Activated CD4-positive, alpha-beta memory T cell treated with anti-CD3 and anti-CD28 coated beads for 36 hours (primary cell): Measurements from ENCODE around the gene EPHB1. TPM values are rescaled to one million over a fixed set of nuclear protein-coding genes. Genes with fewer than 3 reads are reported as not detected.

Experiments
- CTCF ChIA-PET: fragments of 350-600 bp; sonication (Branson Sonifier 250); formaldehyde crosslinking; loops from one replicate; lab custom pipeline; 2021; ENCODE audit warnings: antibody characterized with exemption, inconsistent platforms; lab: Charles Lee
- POLR2A ChIA-PET: fragments of 350-600 bp; sonication (Branson Sonifier 250); formaldehyde crosslinking; loops from one replicate; lab custom pipeline; 2021; ENCODE audit warnings: antibody characterized with exemption; lab: Charles Lee
- DNase-seq: peaks from one replicate; pipeline ENCODE4 v3.0.0-alpha.2; 2020
- H3K27ac Mint-ChIP-seq: one replicate; pipeline ENCODE4 v1.8.0; 2021; ENCODE audit warnings: mixed read lengths
- H3K27me3 Mint-ChIP-seq: one replicate; pipeline ENCODE4 v1.8.0; 2021; ENCODE audit warnings: mixed read lengths
- H3K36me3 Mint-ChIP-seq: one replicate; pipeline ENCODE4 v1.8.0; 2021; ENCODE audit warnings: mixed read lengths
- H3K4me1 Mint-ChIP-seq: one replicate; pipeline ENCODE4 v1.8.0; 2021; ENCODE audit warnings: low read depth, mixed read lengths
- H3K4me3 Mint-ChIP-seq: one replicate; pipeline ENCODE4 v1.8.0; 2021; ENCODE audit warnings: mild to moderate bottlenecking, mixed read lengths
- H3K9me3 Mint-ChIP-seq: one replicate; pipeline ENCODE4 v1.8.0; 2021; ENCODE audit warnings: mixed read lengths
- intact Hi-C: fragments of 100-400 bp; cut with micrococcal nuclease; formaldehyde crosslinking; loops from one replicate; pipeline ENCODE4 v1.15.1; 2023
- total RNA-seq, 2 experiments: library from RNA; stranded (reverse); gene quantifications; one replicate each; pipeline ENCODE4 v1.2.3, GENCODE V29; 2021

Gene EPHB1
- total RNA-seq, 2 experiments from 2014 or later = 1.3 TPM

GRCh38 chr3:134836921-134837320, 41.9 kb downstream of the EPHB1 start:
- Mint-ChIP-seq H3K9me3 (peaks cover 6% of the 10 kb centered on the region), H3K27ac (no peak overlapping the region), H3K27me3 (peaks cover 2% of the 10 kb centered on the region), H3K4me3 (no peak overlapping the region), H3K36me3 (no peaks in the 10 kb centered on the region), H3K4me1 (no peaks in the 10 kb centered on the region)
- CTCF ChIA-PET = interaction anchor here (1.0 to 2.1 kb wide), 2 partner anchors 40 to 42 kb away, joined by 3 to 10 read pairs; partner anchors contain the start of gene EPHB1
- DNase-seq = no peak
- intact Hi-C loops = no loop called here
- POLR2A ChIA-PET = no interaction called here

DNA sequence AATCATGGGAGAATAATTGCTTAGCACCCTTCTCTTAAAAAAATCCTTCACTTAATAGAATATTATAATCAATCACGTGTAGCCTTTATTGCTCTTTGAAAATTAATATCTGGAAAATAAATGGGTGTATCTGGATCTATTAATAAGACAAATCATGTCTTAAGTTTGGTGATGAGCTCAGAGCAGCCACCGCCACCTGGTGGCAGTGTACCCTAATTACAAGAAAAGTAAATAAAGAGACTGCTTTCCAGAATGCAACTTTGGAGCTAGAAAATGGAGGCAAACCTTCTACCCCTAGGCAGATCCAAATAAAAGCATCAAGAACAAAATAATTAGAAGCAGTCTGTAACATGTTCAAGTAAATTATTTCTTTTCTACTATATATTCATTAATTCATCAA, 43.5 kb downstream of the EPHB1 start:
- no peak overlapping the region for H3K27ac Mint-ChIP-seq

DNA sequence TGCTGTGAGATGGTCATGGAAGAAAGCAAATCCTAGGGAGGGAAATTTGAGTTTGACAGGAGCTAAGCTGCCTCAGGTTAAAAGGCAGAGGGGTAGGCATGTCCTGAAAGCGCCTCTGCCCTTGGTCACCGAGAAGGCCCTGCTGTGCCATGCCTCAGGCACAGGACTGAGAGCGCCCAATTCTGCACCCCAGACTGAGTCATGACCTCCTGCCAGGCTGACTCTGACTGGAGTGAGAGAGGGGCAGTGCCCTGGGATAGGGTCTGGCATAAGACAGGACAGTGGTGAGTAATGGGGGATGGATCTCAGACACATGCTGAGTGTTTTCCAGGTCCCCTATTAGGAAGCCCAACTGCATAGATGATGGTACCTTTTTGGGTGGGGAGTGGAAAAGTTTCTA, 44.4 kb downstream of the EPHB1 start:
- ChIA-PET POLR2A (no interaction called here), CTCF (interaction anchor here (1.4 to 2.2 kb wide), 3 partner anchors 44 to 236 kb away, joined by 3 to 22 read pairs (median 7); partner anchors contain the start of gene EPHB1)
- Mint-ChIP-seq H3K27ac (no peak overlapping the region), H3K4me3 (no peak overlapping the region), H3K27me3 (no peaks in the 10 kb centered on the region), H3K36me3 (no peaks in the 10 kb centered on the region), H3K4me1 (no peaks in the 10 kb centered on the region), H3K9me3 (peaks cover 19% of the 10 kb centered on the region)
- no peak for DNase-seq
- intact Hi-C loops = no loop called here

More for the DNA sequence above, 43.5 kb downstream of the EPHB1 start:
- H3K9me3 Mint-ChIP-seq = peaks cover 10% of the 10 kb centered on the region
- H3K36me3 Mint-ChIP-seq = no peaks in the 10 kb centered on the region
- no peaks in the 10 kb centered on the region for H3K27me3 Mint-ChIP-seq
- no peak for DNase-seq
- CTCF ChIA-PET = interaction anchor here (1.4 to 2.2 kb wide), 4 partner anchors 43 to 238 kb away, joined by 3 to 22 read pairs (median 8); partner anchors contain the start of gene EPHB1
- POLR2A ChIA-PET = no interaction called here
- no peak overlapping the region for H3K4me3 Mint-ChIP-seq
- intact Hi-C loops = loop anchor here (1.0 kb wide), 1 partner anchor 43 kb away; the partner anchor contains the start of gene EPHB1
- H3K4me1 Mint-ChIP-seq = no peaks in the 10 kb centered on the region

- Mint-ChIP-seq H3K4me1 (no peaks in the 10 kb centered on the region), H3K4me3 (no peak overlapping the region), H3K27ac (no peak overlapping the region), H3K27me3 (no peaks in the 10 kb centered on the region), H3K36me3 (no peaks in the 10 kb centered on the region), H3K9me3 (peaks cover 20% of the 10 kb centered on the region)
- DNase-seq = no peak
- POLR2A ChIA-PET = no interaction called here
- intact Hi-C loops = no loop called here
- CTCF ChIA-PET = interaction anchor here (1.4 to 2.2 kb wide), 2 partner anchors 45 to 77 kb away, joined by 3 to 22 read pairs; partner anchors contain the start of gene EPHB1
Measured at GRCh38 chr3:134839990-134840389, 44.9 kb downstream of the EPHB1 start.

DNA sequence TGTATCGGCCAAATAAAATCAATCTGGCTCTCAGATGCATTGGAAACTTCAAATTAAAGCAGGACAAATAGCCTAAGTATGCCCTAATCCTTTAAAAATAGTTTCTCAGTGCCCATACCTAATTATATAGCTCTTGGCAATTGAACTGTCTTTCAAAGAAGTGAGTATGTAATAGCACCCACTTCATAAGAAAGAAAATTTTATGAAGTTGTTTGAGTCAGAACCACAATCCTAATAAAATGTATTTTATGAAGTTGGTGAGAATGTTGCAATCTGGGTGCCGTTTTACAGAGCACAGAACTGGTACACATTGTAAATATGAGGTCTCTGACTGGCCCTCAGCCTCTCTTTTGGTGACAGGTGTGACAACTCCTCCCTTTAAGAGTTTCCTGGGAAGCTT, 45.4 kb downstream of the EPHB1 start:
- POLR2A ChIA-PET = no interaction called here
- no peaks in the 10 kb centered on the region for H3K36me3 Mint-ChIP-seq

GRCh38 chr3:134846084-134846483, 51.0 kb downstream of the EPHB1 start:
- POLR2A ChIA-PET = no interaction called here
- H3K27ac Mint-ChIP-seq = no peak overlapping the region
- H3K4me3 Mint-ChIP-seq = no peak overlapping the region
- intact Hi-C loops = no loop called here
- H3K36me3 Mint-ChIP-seq = no peaks in the 10 kb centered on the region
- H3K4me1 Mint-ChIP-seq = no peaks in the 10 kb centered on the region
- CTCF ChIA-PET = no interaction called here
- peaks cover 1% of the 10 kb centered on the region for H3K27me3 Mint-ChIP-seq
- H3K9me3 Mint-ChIP-seq = peaks cover 14% of the 10 kb centered on the region
- no peak for DNase-seq

More for the DNA sequence above, 45.4 kb downstream of the EPHB1 start:
- intact Hi-C loops = no loop called here
- H3K4me3 Mint-ChIP-seq = no peak overlapping the region
- H3K4me1 Mint-ChIP-seq = no peaks in the 10 kb centered on the region
- H3K27ac Mint-ChIP-seq = no peak overlapping the region
- H3K9me3 Mint-ChIP-seq = peaks cover 20% of the 10 kb centered on the region
- H3K27me3 Mint-ChIP-seq = no peaks in the 10 kb centered on the region
- no peak for DNase-seq
- CTCF ChIA-PET = interaction anchor here (2.2 kb wide), 1 partner anchor 45 kb away, joined by 22 read pairs; the partner anchor contains the start of gene EPHB1

DNA sequence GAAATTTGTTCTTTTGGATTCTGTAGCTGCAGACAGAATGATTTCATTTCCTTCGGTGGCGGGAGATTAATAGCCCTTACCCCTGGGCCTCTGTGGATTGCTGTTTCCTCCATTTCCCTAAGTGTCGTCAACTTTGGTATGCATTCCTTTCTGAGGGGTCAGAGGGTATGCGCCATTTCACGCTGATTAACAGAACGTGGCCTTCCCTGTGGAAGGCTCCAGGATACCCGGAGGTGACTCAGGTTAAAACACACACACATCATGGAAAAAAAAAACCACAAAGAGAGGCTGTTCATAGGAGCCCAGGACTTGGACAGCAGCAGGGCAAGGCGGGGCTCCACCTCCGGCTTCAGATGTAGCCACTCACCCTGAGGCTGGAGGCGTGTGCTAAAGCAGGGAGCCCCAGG, 51.9 kb downstream of the EPHB1 start:
- H3K27ac Mint-ChIP-seq = no peak overlapping the region
- ChIA-PET CTCF (no interaction called here), POLR2A (no interaction called here)
- no peaks in the 10 kb centered on the region for H3K36me3 Mint-ChIP-seq
- DNase-seq = no peak
- intact Hi-C loops = no loop called here
- no peaks in the 10 kb centered on the region for H3K4me1 Mint-ChIP-seq
- H3K4me3 Mint-ChIP-seq = no peak overlapping the region
- H3K27me3 Mint-ChIP-seq = peaks cover 1% of the 10 kb centered on the region
- peaks cover 14% of the 10 kb centered on the region for H3K9me3 Mint-ChIP-seq

- H3K9me3 Mint-ChIP-seq = peaks cover 14% of the 10 kb centered on the region
- CTCF ChIA-PET = no interaction called here
- H3K27me3 Mint-ChIP-seq = peaks cover 1% of the 10 kb centered on the region
- intact Hi-C loops = no loop called here
- H3K27ac Mint-ChIP-seq = no peak overlapping the region
- DNase-seq = no peak
- no peaks in the 10 kb centered on the region for H3K36me3 Mint-ChIP-seq
- POLR2A ChIA-PET = no interaction called here
- no peaks in the 10 kb centered on the region for H3K4me1 Mint-ChIP-seq
- H3K4me3 Mint-ChIP-seq = no peak overlapping the region
Measured at GRCh38 chr3:134847349-134847748, 52.3 kb downstream of the EPHB1 start.

DNA sequence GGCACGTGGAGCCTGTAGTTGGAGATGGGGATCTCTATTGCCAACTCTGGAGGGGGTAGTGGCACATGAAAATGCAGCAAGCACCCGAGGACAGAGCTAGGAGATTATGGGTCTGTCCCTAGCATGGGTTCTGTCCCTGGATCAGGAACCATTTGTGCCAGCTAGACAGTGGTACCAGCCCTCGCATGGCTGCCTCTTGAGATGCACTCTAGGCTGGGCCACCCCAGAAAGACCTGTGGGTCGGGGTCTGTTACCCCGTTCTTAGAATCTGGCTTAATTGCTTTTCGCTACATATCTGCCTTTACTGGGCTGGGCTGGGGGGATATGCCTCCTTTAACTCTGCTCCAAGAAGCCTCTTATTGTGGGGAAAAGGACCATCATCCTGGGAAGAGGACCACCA, 54.5 kb downstream of the EPHB1 start:
- no peak for DNase-seq
- no peak overlapping the region for H3K4me3 Mint-ChIP-seq
- no peaks in the 10 kb centered on the region for H3K9me3 Mint-ChIP-seq
- H3K36me3 Mint-ChIP-seq = no peaks in the 10 kb centered on the region
- H3K4me1 Mint-ChIP-seq = no peaks in the 10 kb centered on the region
- ChIA-PET CTCF (no interaction called here), POLR2A (no interaction called here)
- no peak overlapping the region for H3K27ac Mint-ChIP-seq
- H3K27me3 Mint-ChIP-seq = peaks cover 1% of the 10 kb centered on the region
- intact Hi-C loops = no loop called here

DNA sequence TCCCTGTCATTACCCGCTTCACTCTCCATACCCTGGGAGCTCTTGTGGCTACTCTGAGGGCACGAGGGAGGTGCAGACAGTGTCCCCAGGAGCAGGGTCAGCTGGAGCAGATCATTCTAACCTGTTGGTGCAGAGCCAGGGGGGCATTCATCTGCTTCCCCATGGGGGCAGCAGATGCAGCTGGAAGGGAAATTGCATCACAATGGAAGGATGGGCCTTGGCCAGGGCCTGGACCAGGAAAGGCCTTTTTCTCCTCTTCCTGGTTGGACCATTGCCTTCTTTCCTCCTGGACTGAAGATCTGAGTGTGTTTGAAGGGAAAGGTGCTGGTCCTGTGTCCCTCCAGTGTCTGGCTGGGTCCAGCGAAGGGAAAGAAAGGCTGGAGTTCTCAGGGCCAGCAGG, 55.7 kb downstream of the EPHB1 start:
- no peak overlapping the region for H3K4me3 Mint-ChIP-seq
- POLR2A ChIA-PET = no interaction called here
- no peaks in the 10 kb centered on the region for H3K4me1 Mint-ChIP-seq
- intact Hi-C loops = no loop called here
- H3K27me3 Mint-ChIP-seq = peaks cover 1% of the 10 kb centered on the region
- no peak for DNase-seq
- no peak overlapping the region for H3K27ac Mint-ChIP-seq
- CTCF ChIA-PET = no interaction called here
- H3K9me3 Mint-ChIP-seq = no peaks in the 10 kb centered on the region
- no peaks in the 10 kb centered on the region for H3K36me3 Mint-ChIP-seq

DNA sequence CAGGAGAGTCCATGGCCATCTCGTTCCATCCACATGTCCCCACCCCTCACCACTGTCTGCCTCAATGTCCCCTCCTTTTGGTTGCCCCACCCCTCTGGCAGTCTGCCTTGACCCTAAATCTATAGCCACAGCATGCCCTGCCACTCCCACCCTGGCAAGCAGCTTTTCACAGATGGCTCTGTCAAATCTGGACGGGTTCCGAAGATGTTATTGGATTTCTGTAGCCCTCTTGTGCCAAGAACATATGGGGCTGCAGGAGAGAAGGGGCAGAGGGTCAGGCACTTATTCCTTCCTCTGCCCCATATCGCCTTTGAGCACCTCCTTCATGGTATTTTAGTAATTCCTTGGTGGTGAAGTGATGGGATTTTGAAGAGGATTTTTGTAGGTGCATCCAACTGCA, 57.1 kb downstream of the EPHB1 start:
- intact Hi-C loops = no loop called here
- no peaks in the 10 kb centered on the region for H3K36me3 Mint-ChIP-seq
- POLR2A ChIA-PET = no interaction called here
- CTCF ChIA-PET = no interaction called here
- no peak overlapping the region for H3K27ac Mint-ChIP-seq
- H3K4me3 Mint-ChIP-seq = no peak overlapping the region
- peaks cover 1% of the 10 kb centered on the region for H3K27me3 Mint-ChIP-seq
- no peaks in the 10 kb centered on the region for H3K9me3 Mint-ChIP-seq
- DNase-seq = no peak
- no peaks in the 10 kb centered on the region for H3K4me1 Mint-ChIP-seq

DNA sequence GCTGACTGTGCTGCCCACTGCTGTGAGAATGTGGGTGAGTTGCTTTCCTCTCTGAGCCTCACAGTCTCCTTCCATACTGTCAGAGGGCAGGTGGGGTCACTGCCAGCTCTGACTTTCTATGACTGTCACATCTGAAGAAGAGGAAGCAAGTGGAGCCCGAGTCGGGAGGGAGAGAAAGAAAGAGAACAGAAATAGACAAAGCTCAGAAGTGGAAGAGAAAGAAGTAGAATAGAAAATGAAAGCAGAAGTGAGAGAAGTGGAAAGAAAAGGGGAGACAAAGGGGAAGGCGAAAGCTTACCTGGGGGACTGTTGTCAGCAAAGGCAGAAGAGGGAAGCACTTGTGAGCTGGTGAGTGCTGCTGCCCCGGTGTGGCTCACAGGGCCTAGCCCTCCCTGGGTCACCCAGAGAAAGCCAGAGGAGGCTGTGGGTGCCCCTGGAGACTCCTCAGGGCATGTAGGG, 57.9 kb downstream of the EPHB1 start:
- no peaks in the 10 kb centered on the region for H3K9me3 Mint-ChIP-seq
- CTCF ChIA-PET = no interaction called here
- H3K36me3 Mint-ChIP-seq = no peaks in the 10 kb centered on the region
- H3K27ac Mint-ChIP-seq = no peak overlapping the region
- H3K4me1 Mint-ChIP-seq = no peaks in the 10 kb centered on the region
- no peak overlapping the region for H3K4me3 Mint-ChIP-seq
- POLR2A ChIA-PET = no interaction called here
- H3K27me3 Mint-ChIP-seq = peaks cover 1% of the 10 kb centered on the region
- intact Hi-C loops = no loop called here
- DNase-seq = peak; percentile 11

- H3K27me3 Mint-ChIP-seq = no peaks in the 10 kb centered on the region
- no peak overlapping the region for H3K27ac Mint-ChIP-seq
- no peaks in the 10 kb centered on the region for H3K9me3 Mint-ChIP-seq
- H3K36me3 Mint-ChIP-seq = no peaks in the 10 kb centered on the region
- no peaks in the 10 kb centered on the region for H3K4me1 Mint-ChIP-seq
- CTCF ChIA-PET = no interaction called here
- DNase-seq = no peak
- no peak overlapping the region for H3K4me3 Mint-ChIP-seq
- POLR2A ChIA-PET = no interaction called here
- intact Hi-C loops = no loop called here
Measured at GRCh38 chr3:134854254-134854653, 59.2 kb downstream of the EPHB1 start.
